CD4-positive, alpha-beta T cell treated with Interleukin-15 for 1 hour (primary cell): ENCODE measurements around the gene NAALADL2.
"Not testable (repeated sequence)": the region's sequence is repeated elsewhere in the genome, so short reads cannot be mapped to it uniquely, and the experiment has no call there.

Source experiments
- DNase-seq: peaks from one replicate; pipeline ENCODE4 v3.0.0-alpha.2; 2020

Gene NAALADL2

DNA sequence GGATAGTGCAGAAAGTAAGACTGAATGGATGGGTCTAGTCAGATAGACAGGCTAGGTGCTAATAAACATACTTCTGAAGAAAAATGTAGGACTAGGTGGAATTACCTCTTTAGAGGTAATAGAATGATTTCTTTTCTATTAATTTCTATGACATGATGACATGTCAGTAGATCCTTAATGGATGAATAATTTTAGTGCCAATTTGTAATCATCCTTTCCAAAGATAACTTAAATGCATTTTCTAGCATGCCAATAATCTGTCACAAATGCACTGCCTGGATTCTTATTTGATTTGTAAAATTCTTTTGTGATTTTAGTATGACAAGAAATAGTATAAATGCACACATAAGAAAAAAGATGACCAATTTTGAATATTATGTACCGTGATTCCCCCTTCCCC is 356.7 kb downstream of the NAALADL2 start:
- no peak for DNase-seq

DNA sequence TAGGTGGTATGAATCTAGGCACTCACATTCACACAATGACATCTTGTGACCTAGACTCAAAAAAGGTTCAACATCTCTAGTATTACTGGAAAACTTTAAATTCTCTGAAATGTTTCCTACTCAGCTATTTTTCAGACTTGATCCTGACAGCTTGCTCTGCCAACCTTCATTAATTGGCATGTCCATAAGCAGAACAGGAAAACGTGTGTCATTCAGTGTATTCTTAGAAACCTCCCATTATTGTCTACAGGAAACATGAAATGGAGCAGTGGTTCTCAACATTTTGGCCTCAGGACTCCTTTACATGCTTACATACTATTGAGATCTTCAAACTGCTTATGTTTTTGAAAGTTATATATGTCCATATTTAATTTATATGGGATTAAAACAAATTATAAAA is 363.2 kb downstream of the NAALADL2 start:
- no peak for DNase-seq

DNA sequence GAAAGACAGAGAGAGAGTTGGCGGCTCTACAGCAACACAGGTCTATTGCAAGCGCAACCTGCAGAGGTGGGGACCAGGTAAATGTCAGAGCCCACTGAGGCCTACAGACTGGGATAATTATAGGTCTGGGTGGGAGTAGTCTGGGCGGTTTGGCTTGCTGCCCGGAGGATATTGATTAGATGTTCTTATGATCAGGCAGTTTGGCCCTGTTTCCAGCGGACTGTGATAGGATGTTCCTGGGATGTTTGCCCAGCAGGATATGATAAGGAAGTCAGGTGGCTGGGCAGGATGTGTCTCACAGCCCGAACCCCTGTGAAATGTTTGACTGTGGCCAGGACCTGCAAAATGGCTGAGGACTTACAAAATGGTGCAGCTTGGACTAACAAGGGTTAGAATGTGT is 364.9 kb downstream of the NAALADL2 start:
- no peak for DNase-seq

DNA sequence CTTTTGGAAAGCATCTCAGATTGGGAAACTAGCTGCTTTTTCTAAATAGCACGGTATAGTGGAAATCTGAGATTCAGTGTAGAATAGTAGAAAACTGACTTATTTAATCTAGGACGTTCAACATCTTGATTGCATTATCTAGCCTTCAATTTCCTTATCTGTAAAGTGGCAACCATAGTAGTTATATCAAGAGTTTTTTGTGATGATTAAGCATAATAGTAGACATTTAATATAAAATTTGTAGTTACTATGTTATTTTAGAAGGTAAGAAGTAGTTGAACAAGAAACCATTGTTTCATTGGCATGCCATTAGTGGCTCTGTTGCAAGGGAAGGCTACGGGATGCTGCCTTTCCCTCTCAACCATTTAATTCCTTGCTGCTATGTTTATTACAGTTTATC is 367.3 kb downstream of the NAALADL2 start:
- no peak for DNase-seq

DNA sequence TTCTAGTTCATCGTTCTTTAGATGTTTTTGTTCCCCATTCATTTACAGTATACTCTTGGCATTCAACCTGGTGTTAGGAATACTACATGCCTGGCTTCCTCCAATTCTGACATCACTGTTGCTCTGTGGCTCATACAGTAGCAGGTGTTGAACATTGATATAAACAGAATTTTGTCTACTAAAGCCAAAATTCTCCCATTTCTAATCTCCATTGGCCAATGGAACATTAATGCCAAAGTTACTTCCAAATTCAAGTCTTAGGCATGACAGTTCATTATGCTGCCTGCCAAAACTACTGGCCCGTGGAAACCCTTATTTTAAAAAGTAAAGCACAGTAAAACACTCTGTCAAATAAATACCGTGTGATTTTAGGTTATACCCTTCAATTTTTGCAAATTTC is 368.0 kb downstream of the NAALADL2 start:
- DNase-seq, result no peak

DNA sequence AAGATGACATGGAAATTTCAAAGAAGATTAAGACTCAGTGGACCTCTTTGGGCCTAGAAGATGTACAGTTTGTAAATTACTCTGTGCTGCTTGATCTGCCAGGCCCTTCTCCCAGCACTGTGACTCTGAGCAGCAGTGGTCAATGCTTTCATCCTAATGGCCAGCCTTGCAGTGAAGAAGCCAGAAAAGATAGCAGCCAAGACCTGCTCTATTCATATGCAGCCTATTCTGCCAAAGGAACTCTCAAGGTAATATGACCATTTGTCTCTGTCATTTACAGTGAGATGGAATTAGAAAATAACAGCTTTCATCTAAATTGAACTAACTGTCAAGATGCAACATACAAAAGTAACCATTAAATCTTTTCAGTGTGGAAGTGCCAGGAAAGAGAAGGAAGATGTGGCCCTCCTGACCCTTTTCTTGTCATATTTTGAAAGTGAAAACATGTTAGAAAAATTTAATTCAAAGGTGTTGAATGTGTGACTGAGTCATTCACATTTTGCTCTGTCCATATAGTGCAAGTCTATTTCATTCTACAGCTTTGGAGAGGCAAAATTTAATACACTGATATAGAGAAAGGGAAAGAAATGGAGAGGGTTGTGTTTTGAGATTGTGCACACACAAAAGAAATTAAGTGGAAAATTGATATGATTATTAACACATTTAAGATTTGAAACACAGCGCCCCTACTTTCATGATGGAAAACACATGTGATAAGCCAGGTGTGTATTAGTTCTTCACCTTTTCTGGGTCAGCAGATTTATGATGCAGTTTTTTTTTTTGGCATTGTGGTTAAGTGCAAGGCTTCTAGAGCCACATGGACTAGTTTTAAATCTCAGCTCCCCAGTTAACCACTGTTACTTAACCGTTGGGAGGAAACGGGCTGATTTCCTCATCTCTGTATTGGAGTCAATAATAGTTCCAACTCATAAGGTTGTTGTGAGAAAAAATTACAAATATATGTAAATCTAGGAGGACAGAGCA is 375.1 kb downstream of the NAALADL2 start:
- DNase-seq, result no peak

DNA sequence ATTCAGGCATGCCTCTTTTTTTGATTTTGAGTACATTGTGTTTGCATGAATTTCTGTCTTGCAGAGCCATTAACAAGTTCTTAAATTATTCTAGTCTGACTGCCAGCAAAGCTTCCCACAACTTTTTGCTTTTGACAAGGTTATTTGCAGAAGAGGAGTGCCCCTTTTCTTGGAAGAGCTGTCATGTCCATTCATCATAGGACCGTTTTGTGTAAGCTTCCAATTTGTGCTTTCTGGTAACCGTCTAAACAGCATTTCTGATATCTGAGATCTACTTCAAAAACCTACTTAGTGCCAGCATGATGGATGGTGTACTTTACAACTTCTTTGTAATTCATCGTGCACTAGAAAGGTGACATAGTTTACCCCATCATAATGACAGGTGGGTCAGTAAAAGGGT is 379.7 kb downstream of the NAALADL2 start:
- DNase-seq, result no peak

DNA sequence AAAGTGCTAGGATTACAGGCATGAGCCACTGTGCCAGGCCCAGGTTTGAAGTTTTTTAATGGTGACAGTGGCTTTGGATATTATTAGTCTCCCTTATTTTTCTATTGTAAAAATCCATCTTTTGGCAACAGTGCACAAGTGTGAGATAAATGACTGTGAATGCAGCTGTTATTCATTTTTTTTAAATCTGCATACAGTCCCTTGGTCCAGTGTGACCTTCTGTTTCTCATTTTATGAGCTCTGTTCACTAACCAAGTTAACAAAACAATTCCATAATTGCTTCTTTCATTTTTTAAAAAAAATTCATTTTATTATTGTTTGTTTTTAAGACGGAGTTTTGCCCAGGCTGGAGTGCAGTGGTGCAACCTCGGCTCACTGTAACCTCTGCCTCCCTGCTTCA is 381.8 kb downstream of the NAALADL2 start:
- DNase-seq, result no peak

DNA sequence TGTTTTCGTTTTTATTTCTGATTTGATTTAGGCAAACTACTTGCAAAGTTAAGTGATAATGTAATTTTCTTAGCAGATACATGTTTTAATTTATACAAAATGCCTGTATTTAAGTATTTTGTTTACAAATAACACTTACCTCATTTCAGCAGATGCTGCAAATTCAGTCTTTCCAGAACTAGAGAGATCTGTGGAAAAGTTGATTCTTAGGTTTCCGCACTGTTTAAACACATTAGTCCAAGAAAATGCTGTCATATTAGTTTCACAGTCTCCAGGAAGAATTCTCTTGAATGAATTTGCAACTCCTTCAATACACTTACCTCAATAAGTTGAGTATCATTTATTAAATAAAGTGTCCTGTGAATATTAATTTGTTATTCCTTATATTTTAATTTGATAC is 383.1 kb downstream of the NAALADL2 start:
- DNase-seq, result no peak

DNA sequence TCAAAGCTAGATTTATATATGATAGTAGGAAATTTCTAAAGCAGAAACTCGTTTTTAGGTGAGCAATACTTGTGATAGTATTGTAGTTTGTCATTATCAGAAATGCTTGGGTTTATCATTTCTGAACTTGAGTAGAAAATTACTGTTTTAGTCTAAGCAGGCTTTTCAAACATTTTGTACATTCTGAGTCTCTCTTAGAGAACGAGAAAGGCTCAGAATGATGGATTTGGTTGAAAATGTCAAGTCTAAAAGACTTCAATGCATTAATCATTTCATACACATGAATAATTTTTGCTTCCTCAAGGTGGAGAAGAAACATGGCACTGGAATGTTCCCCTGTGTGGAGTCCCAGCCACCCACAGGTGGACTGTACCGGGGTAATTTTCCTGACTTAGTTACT is 387.1 kb downstream of the NAALADL2 start:
- DNase-seq, result no peak

DNA sequence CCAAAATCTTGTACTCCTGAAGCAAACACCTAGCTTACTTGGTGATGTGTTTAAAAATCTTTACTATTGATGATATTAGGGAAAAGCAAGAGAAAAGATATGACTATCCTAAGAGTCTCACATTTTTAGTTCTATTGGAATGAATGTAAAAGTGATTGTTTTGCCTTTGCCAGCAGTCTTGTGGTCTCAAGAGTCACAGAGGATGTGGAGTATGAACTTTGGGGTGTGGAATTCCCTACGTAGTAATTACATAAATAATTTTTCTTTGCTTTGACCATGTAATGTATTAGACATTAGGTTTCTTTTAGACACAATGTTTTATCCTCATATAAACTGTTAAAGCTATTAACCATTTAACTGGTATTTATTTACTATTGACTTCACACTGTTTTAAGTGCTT is 387.6 kb downstream of the NAALADL2 start:
- DNase-seq, result no peak

DNA sequence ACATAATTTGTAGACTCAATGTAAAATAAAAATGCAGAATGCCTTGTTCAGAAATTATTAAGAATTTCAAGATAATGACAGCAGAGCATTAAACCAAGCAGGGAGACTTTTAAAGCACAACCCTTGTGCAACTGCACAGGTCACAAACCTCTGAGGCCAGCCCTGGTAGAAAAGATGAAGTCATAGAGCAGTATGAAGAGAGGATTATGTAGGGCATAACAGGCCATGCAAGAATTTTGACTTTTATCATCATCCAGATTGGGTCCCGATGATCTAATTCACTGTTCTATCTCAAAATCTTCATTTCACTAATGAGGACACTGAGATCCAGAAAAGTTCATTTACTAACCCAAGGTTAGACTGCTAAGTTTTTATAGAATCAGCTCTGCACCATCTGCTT is 388.5 kb downstream of the NAALADL2 start:
- DNase-seq, result no peak

DNA sequence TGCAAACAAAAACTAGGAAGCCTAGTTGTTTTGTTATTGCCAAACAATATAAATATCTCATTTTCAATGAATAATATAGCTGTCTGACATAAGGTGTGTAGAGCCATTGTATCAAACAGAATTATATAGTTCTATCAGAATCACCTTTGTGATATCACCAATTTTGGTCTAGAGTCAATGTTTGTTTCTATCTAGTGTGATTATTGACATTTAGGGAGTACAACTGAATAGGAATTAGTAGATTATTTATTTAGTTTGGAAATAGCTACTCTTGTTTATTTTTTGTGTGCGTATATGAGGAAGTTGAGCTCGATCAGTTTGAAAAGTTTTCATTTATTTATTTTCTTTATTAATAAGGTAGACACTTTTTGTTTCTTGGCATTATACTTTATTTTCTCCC is 389.7 kb downstream of the NAALADL2 start:
- no peak for DNase-seq

DNA sequence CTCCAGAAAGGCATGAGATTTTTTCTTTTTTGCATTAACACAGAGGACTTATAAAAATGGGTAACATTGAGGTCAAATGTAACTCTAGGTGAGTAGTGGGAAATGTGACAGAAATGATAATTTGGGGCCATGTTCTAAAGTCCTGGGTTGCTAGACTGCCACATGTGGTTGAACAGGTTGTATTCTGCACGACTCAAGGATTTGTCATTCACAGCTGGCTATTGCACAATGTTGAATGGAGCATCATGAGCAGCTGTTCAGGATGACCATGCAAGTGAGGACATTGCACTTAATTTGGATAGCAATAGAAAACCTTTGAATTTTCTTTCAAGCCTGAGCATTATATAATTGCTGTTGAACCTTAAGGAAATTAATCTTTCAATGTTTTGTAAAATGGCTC is 396.6 kb downstream of the NAALADL2 start:
- no peak for DNase-seq

DNA sequence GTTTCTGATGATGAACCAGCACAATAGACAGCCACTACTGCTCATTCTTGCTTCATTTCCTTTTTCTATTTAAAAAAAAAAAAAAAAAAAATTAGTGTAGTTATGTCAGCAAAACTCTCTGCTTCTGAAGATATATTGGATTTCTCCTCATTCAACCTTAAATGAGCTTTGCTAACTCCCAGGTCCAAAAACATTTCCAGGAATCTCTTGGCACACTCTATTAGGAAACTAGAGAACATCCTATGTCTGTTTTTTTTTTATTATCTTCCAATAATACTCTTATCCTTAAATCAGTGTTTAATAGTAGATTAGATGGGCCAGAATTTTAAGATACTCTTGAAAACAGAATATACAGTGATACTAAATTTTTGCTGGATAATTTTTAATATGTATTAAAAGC is 398.0 kb downstream of the NAALADL2 start:
- no peak for DNase-seq

DNA sequence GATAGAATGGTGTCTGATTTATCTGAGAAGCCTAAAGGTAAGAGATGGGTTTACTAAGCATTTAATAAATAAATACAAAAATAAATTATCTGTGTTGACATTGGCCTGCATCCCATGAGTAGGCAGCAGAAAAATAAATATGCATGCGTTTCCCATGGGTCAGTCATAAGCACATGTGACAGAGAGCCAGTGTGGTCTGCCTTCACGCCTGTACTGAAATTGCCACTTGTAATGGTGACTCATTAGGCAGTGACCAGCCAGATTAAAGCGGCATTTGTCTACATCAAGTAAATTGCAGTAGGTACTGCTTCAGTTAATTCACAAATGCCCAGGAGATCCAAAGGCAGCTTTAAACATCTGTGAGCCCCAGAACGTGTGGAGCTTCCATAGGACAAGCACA is 399.6 kb downstream of the NAALADL2 start:
- DNase-seq, result no peak

DNA sequence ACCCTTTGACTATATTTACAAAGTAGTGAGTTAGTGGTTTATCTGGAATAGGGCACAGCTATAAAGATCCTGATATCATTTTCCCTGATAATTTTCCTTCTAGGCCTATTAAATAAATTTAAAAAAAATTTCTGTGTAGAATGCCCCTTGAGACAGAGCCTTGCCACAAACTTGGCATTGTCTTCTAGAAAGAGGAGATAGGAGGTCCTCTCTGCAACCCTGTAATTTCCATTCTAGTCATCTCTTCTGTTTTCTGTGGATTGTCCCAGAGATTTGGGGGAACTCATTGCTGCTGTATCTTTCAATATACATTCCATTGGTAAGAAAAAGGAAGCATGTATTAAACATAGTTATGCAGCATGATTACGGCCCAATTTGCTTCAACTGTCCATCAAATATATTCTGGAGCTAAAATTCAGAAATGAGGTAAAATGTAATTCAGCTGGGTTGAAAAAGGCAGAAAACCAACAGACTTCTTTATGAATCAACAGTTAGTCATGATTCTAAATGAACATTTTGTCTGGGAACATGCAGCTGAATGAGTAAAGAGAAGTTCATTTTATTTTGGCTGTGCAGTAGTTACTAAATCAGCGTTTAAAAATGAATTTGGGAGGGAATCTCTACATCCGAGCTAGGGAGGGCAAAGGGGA is 401.1 kb downstream of the NAALADL2 start:
- DNase-seq, result no peak

DNA sequence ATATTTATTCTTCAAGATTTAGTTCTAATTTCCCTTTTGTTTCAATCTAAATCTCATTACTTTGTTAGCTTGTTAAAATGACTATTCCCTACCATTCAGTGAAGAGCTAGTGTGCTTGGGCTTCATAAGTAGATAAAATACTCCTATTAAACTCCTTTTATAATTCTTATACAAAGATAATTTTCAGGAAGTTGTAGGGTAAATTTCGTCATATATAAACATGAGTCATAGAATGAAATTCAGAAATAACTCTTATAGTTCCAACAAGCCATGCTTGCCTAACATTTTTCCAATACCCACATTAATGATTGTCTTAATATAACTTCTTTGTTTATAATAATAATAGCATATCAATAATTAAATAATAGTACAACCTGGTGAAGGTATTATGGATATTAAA is 407.3 kb downstream of the NAALADL2 start:
- DNase-seq, result no peak

DNA sequence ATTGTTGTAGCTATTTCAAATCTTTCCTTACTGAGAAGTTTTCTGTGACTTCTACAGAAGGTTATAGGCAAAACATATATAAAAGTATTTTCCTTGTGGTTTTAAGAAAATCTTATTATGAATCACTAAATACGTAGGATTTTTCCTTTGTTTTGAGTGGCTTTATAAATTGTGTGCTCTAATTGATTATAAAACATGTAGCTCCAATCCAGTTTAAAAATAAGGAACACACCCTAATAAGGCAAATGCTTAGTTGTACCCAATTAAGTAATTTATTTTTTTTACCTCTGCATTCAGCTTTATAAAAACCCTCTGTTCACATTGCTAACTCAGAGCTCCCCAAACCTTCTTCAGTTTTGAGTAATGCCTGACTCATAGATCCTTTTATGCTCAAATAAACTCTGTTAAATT is 408.0 kb downstream of the NAALADL2 start:
- DNase-seq, result no peak

DNA sequence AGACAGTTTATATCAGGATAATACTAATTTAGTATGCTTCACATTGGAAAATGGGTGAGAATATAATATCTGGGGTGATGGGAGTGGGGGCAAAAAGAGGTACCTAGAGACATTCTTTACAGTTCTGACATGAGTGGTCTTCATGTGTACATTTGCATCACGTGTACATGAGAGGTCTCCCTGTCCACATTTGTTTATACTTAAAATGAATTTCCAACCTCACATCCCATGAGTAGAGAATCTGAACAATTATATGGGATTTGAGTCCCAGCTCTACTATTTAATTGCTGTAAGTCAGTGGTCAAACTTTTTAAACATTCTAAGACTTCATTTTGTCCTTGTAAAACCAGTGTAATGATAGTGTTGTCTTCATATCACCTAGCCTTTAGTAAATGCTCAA is 408.4 kb downstream of the NAALADL2 start:
- DNase-seq, result no peak

DNA sequence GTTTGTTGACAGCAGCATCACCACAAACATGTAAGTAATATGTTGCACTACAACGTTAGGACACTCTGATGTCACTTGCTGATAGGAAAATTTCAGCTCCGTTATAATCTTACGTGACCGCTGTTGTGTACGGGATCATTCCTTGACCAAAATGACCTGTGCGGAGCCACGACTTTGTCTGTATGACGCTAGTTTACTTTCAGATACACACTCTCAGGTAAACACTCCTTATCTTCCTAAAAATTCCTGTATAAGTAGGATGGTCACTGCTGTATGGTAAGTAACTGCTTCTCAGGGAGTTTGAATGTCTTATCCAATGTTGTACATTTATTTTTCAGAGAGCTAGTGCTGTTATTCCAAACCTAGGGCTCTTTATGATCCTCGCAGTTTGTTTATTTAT is 410.3 kb downstream of the NAALADL2 start:
- no peak for DNase-seq

DNA sequence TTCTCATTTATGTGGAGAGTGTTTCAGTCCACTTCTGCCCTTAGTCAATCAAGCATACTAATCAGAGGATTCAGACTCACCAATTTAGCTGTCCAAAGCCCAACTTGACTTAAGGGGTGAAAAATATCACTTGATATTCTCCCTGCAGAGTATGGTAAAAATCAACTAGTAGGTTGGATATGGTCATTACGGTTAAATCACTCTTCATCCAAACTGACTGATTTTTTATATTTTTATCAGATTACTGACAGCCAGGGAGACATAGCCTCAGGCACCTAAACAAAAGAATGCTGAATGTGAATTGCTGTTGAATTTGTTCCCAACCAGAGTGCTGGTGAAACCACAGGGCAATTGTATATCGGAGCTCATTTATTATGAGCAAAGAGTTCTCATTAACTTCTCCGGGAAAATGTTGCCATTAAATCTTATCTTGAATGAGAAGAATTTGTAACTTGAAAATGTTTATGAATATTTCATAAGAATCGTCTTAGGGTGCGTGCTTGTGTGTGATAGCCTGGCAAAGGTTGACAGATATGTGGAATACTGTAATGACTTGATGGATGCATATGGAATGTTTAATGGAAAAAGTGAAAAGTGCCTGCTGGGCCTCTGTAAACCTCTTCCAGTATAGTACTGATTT is 411.2 kb downstream of the NAALADL2 start:
- DNase-seq, result no peak

DNA sequence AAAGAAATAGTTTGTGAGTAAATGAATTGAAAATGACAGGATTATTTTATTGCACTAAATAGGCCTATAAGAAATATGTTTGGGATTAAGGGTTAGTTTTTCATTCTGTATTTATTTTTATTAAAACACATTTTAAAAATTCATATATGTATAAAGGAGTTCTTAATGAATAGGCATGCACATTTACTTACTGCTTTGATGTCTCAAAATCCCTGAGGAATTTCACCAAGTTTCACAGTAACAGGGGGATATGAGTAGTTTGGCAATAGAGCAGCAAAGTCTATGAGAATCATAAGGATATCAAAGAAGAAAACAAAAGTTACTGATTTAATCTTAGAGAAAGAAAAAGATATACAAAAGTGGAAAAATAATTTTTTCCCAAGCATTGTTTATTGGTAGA is 411.7 kb downstream of the NAALADL2 start:
- no peak for DNase-seq

DNA sequence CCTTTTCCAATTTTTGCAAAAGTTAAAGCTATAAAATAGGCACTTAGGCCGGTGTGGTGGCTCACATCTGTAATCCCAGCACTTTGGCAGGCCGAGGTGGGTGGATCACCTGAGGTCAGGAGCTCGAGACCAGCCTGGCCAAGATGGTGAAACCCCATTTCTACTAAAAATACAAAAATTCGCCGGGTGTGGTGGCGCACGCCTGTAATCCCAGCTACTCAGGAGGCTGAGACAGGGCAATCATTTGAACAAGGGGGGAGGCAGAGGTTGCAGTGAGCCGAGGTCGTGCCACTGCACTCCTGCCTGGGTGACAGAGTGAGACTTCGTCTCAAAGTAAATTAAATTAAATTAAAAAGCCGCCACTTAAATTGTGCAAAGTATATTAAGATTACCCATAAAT is 412.3 kb downstream of the NAALADL2 start:
- DNase-seq, result not testable (repeated sequence)
